GM12878 (cell line): ENCODE results near the gene KIF18A. TPM values are rescaled to one million over a fixed set of nuclear protein-coding genes. Genes with fewer than 3 reads are reported as not detected.

Experiments
- ATAC-seq: fragments of 200-7000 bp; cut with Tn5 transposase; 3 replicates; pipeline ENCODE4 v1.9.1; 2020; ENCODE audit warnings: mild to moderate bottlenecking, moderate library complexity
- BruUV-seq: library from RNA; stranded (reverse); fragments of 400-500 nt; replicated peaks from 2 replicates; lab custom pipeline; 2021; lab: Mats Ljungman, UMichigan
- CTCF ChIA-PET: fragments of 300-600 bp; sonication (Branson Sonifier 250); formaldehyde crosslinking; extraction: SDS; loops from one replicate; lab custom pipeline; 2021; ENCODE audit warnings: inconsistent platforms; lab: Yijun Ruan, JAX
- POLR2A ChIA-PET: fragments of 350-600 bp; formaldehyde crosslinking; extraction: SDS; loops from one replicate; lab custom pipeline; 2021; ENCODE audit warnings: inconsistent platforms; lab: Charles Lee
- RAD21 ChIA-PET: fragments of 300-600 bp; sonication (Branson Sonifier 250); formaldehyde crosslinking; loops from one replicate; lab custom pipeline; 2023; ENCODE audit warnings: antibody characterized with exemption; ENCODE audit not compliant: unreplicated experiment; lab: Charles Lee
- SMC1A ChIA-PET: fragments of 300-600 bp; sonication (Branson Sonifier 250); formaldehyde crosslinking; loops from one replicate; lab custom pipeline; 2023; ENCODE audit not compliant: unreplicated experiment, uncharacterized antibody; lab: Charles Lee
- DNase-seq: peaks from one replicate; pipeline ENCODE4 v3.0.0-alpha.2; 2011; ENCODE audit warnings: low read depth, low spot score
- FAIRE-seq: peaks from 3 replicates; lab custom pipeline; 2011; peaks lifted over from hg19 to GRCh38; lab: Jason Lieb, UNC
- H2AFZ ChIP-seq: 2 replicates; pipeline ENCODE4 v1.6.0; 2011; ENCODE audit warnings: low read depth, low read length, control low read depth; ENCODE audit not compliant: control insufficient read depth
- H3K27ac ChIP-seq: 2 replicates; pipeline ENCODE4 v1.5.1; 2011; ENCODE audit warnings: control low read depth; ENCODE audit not compliant: control insufficient read depth, insufficient read depth
- H3K27me3 ChIP-seq, 2 experiments: replicated peaks in 1 of 2; 2 replicates each; pipeline versions ENCODE4 v1.6.0 to v1.6.1; 2011; ENCODE audit warnings: low read length in 1 of 2; ENCODE audit not compliant: control insufficient read depth in 2 of 2, insufficient read depth in 2 of 2
- H3K36me3 ChIP-seq, 2 experiments: 2 replicates each; pipeline ENCODE4 v1.5.1; 2011; ENCODE audit warnings: low read length in 1 of 2; ENCODE audit not compliant: control insufficient read depth in 2 of 2, insufficient read depth in 2 of 2
- H3K4me1 ChIP-seq: 2 replicates; pipeline ENCODE4 v1.6.1; 2011; ENCODE audit warnings: mild to moderate bottlenecking, low read length, moderate library complexity, mixed read lengths; ENCODE audit not compliant: control insufficient read depth, insufficient read depth
- H3K4me2 ChIP-seq: 2 replicates; pipeline ENCODE4 v1.6.0; 2011; ENCODE audit warnings: control low read depth; ENCODE audit not compliant: control insufficient read depth, insufficient read depth
- H3K4me3 ChIP-seq: fragments of 200-600 bp; sonication (generic); 2 replicates; pipeline ENCODE4 v1.5.1; 2016
- H3K79me2 ChIP-seq: 2 replicates; pipeline ENCODE4 v1.6.0; 2011; ENCODE audit warnings: low read length; ENCODE audit not compliant: control insufficient read depth, insufficient read depth
- H3K9ac ChIP-seq: 2 replicates; pipeline ENCODE4 v1.8.0; 2011; ENCODE audit warnings: low read length, control low read depth, mixed read lengths; ENCODE audit not compliant: control insufficient read depth, insufficient read depth
- H3K9me3 ChIP-seq: replicated peaks from 3 replicates; pipeline ENCODE4 v1.5.1; 2011; ENCODE audit warnings: mild to moderate bottlenecking, low read length; ENCODE audit not compliant: control insufficient read depth, insufficient read depth
- H4K20me1 ChIP-seq: 2 replicates; pipeline ENCODE4 v1.6.0; 2011; ENCODE audit not compliant: control insufficient read depth, insufficient read depth
- MYC ChIP-seq: IDR thresholded peaks from 2 replicates; pipeline ENCODE4 v1.6.1; 2011; ENCODE audit warnings: mild to moderate bottlenecking, low read length, moderate library complexity, inconsistent platforms; ENCODE audit not compliant: insufficient read depth, insufficient replicate concordance, insufficient read length, severe bottlenecking
- NBN ChIP-seq: fragments of 450-650 bp; IDR thresholded peaks from 2 replicates; pipeline ENCODE4 v1.6.1; 2016
- WGBS: methylation state at CpG from one replicate; pipeline ENCODE4 v1.1.6; 2016; ENCODE audit warnings: low lambda C conversion rate; ENCODE audit not compliant: insufficient replicate concordance, insufficient coverage; ENCODE audit errors: missing lambda C conversion rate; 5-methylcytosine and 5-hydroxymethylcytosine counted together
- in situ Hi-C: fragments of 300-500 bp; cut with MboI; formaldehyde crosslinking; loops from 9 replicates; pipeline ENCODE4 v1.14.3; 2018; ENCODE audit warnings: mixed read lengths
- intact Hi-C: fragments of 100-400 bp; cut with micrococcal nuclease; formaldehyde crosslinking; loops from one replicate; pipeline ENCODE4 v1.14.2; 2022; ENCODE audit not compliant: unreplicated experiment
- polyA plus RNA-seq, 11 experiments: library from polyadenylated mRNA; depleted of rRNA in 4 of 11; unstranded in 6 of 11; stranded (reverse) in 5 of 11; fragments of >200 nt; fragmentation: Nextera tagmentation in 4 of 11; fragmentation: Illumina TruSeq in 1 of 11; extraction: Ambion mirVana in 4 of 11; extraction: Trizol in 1 of 11; gene quantifications; 1 replicate in 1 of 11; 2 replicates in 10 of 11; pipeline versions ENCODE4 v1.2.1 to v1.2.3, GENCODE V29; 2011 to 2016; ENCODE audit warnings: inconsistent platforms in 2 of 11, missing spikeins in 2 of 11, low read depth in 1 of 11
- total RNA-seq, 4 experiments: library from RNA; depleted of rRNA in 3 of 4; stranded (reverse); fragments of >200 nt in 3 of 4; fragmentation: Illumina TruSeq in 1 of 4; extraction: Trizol in 1 of 4; gene quantifications; 2 replicates each; pipeline versions ENCODE4 v1.2.1 to v1.2.3, GENCODE V29; 2013 to 2021
- TF ChIP-seq, protein P1 (sequence below): fragments of 450-650 bp; formaldehyde crosslinking; IDR thresholded peaks from 2 replicates; pipeline ENCODE4 v1.4.0; 2020; ENCODE audit warnings: mild to moderate bottlenecking, moderate library complexity
- TF ChIP-seq, protein P2 (sequence below): fragments of 450-650 bp; IDR thresholded peaks from 2 replicates; pipeline ENCODE4 v1.6.1; 2016; ENCODE audit warnings: mild to moderate bottlenecking, moderate library complexity, borderline replicate concordance

KIF18A gene
- total and polyA plus RNA-seq, 10 of the 15 experiments (the other 5 are each of a cell fraction or from before 2014, with no cell fraction given), result 11.2 to 31.5 (median 20.4) TPM

GRCh38 chr11:28098257-28098656 is 9.7 kb downstream of the KIF18A start:
- DNase-seq (no peak), ATAC-seq (no peak), FAIRE-seq (no peak)
- peaks cover 0 to 8% of the 10 kb centered on the region in 2 experiments; a peak in 1 of 4 replicates for H3K36me3 ChIP-seq
- H2AFZ ChIP-seq, result 0 out of 2 replicates have a peak overlapping the region, but pooled peaks have one; percentile 8
- CTCF ChIA-PET, result no interaction called here
- RAD21 ChIA-PET, result interaction anchor here (1.1 kb wide), 1 partner anchor 9 kb away, joined by 5 read pairs; the partner anchor contains the start of genes KIF18A and METTL15
- WGBS, result 50% methylated on average over 1 of the region's 1 CpG
- intact Hi-C loops, result no loop called here
- no peak overlapping the region for H3K4me3 ChIP-seq
- POLR2A ChIA-PET, result interaction anchor here (0.6 to 1.0 kb wide), 2 partner anchors 9 to 172 kb away, joined by 3 to 4 read pairs; partner anchors contain the start of genes KIF18A and METTL15
- H3K27me3 ChIP-seq, result no peaks in the 10 kb centered on the region
- no peak overlapping the region for H3K27ac ChIP-seq
- H3K9me3 ChIP-seq, result no peaks in the 10 kb centered on the region
- TF ChIP-seq, protein P1, sequence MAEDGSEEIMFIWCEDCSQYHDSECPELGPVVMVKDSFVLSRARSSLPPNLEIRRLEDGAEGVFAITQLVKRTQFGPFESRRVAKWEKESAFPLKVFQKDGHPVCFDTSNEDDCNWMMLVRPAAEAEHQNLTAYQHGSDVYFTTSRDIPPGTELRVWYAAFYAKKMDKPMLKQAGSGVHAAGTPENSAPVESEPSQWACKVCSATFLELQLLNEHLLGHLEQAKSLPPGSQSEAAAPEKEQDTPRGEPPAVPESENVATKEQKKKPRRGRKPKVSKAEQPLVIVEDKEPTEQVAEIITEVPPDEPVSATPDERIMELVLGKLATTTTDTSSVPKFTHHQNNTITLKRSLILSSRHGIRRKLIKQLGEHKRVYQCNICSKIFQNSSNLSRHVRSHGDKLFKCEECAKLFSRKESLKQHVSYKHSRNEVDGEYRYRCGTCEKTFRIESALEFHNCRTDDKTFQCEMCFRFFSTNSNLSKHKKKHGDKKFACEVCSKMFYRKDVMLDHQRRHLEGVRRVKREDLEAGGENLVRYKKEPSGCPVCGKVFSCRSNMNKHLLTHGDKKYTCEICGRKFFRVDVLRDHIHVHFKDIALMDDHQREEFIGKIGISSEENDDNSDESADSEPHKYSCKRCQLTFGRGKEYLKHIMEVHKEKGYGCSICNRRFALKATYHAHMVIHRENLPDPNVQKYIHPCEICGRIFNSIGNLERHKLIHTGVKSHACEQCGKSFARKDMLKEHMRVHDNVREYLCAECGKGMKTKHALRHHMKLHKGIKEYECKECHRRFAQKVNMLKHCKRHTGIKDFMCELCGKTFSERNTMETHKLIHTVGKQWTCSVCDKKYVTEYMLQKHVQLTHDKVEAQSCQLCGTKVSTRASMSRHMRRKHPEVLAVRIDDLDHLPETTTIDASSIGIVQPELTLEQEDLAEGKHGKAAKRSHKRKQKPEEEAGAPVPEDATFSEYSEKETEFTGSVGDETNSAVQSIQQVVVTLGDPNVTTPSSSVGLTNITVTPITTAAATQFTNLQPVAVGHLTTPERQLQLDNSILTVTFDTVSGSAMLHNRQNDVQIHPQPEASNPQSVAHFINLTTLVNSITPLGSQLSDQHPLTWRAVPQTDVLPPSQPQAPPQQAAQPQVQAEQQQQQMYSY (CRISPR knock-in tag), result no peak
- peaks cover 42% of the 10 kb centered on the region for H3K79me2 ChIP-seq
- no peaks in the 10 kb centered on the region for H4K20me1 ChIP-seq
- no peak overlapping the region for H3K4me2 ChIP-seq
- no peaks in the 10 kb centered on the region for H3K4me1 ChIP-seq
- SMC1A ChIA-PET, result interaction anchor here (2.3 kb wide), 1 partner anchor 13 kb away, joined by 6 read pairs; no protein-coding TSS in a partner anchor
- H3K9ac ChIP-seq, result no peak overlapping the region
- no TSS peak for BruUV-seq
- in situ Hi-C loops, result no loop called here

- no TSS peak for BruUV-seq
- Histone ChIP-seq H3K9ac (no peak overlapping the region), H2AFZ (no peak overlapping the region), H3K9me3 (no peaks in the 10 kb centered on the region), H3K27me3 (no peaks in the 10 kb centered on the region), H3K79me2 (no peaks in the 10 kb centered on the region; the same call in none of the 2 replicates), H3K36me3 (peaks cover 0 to 8% of the 10 kb centered on the region in 2 experiments; a peak in 1 of 4 replicates), H4K20me1 (no peaks in the 10 kb centered on the region), H3K4me3 (no peak overlapping the region), H3K4me2 (no peak overlapping the region), H3K27ac (no peak overlapping the region), H3K4me1 (no peaks in the 10 kb centered on the region)
- ATAC-seq, result no peak
- in situ Hi-C loops (no loop called here), intact Hi-C loops (no loop called here)
- DNase-seq, result no peak
- ChIA-PET POLR2A (no interaction called here), CTCF (no interaction called here), SMC1A (interaction anchor here (1.3 kb wide), 1 partner anchor 25 kb away, joined by 3 read pairs; no protein-coding TSS in a partner anchor), RAD21 (no interaction called here)
- no peak for FAIRE-seq
- TF ChIP-seq MYC, result no peak
- TF ChIP-seq, protein P2, sequence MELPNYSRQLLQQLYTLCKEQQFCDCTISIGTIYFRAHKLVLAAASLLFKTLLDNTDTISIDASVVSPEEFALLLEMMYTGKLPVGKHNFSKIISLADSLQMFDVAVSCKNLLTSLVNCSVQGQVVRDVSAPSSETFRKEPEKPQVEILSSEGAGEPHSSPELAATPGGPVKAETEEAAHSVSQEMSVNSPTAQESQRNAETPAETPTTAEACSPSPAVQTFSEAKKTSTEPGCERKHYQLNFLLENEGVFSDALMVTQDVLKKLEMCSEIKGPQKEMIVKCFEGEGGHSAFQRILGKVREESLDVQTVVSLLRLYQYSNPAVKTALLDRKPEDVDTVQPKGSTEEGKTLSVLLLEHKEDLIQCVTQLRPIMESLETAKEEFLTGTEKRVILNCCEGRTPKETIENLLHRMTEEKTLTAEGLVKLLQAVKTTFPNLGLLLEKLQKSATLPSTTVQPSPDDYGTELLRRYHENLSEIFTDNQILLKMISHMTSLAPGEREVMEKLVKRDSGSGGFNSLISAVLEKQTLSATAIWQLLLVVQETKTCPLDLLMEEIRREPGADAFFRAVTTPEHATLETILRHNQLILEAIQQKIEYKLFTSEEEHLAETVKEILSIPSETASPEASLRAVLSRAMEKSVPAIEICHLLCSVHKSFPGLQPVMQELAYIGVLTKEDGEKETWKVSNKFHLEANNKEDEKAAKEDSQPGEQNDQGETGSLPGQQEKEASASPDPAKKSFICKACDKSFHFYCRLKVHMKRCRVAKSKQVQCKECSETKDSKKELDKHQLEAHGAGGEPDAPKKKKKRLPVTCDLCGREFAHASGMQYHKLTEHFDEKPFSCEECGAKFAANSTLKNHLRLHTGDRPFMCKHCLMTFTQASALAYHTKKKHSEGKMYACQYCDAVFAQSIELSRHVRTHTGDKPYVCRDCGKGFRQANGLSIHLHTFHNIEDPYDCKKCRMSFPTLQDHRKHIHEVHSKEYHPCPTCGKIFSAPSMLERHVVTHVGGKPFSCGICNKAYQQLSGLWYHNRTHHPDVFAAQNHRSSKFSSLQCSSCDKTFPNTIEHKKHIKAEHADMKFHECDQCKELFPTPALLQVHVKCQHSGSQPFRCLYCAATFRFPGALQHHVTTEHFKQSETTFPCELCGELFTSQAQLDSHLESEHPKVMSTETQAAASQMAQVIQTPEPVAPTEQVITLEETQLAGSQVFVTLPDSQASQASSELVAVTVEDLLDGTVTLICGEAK, result no peak
- TF ChIP-seq NBN, result no peak
Observed at GRCh38 chr11:28092786-28093185, 15.2 kb downstream of the KIF18A start.
